ENCODE measurements around the gene MRPL12. TPM values are rescaled to one million over a fixed set of nuclear protein-coding genes. Genes with fewer than 3 reads are reported as not detected.

The MRPL12 gene
- total and polyA plus RNA-seq, 9 of the 15 experiments (the other 6 are each of a cell fraction or from before 2014, with no cell fraction given): 0.94 to 338 (median 100) TPM

GRCh38 chr17:81712468-81713003, 9.4 kb downstream of the MRPL12 start (continued):
- no peak for TF ChIP-seq HMGXB4 (CRISPR knock-in tag; IDR thresholded peaks at IDR 0.05)
- TF ChIP-seq ZNF232 (CRISPR knock-in tag; IDR thresholded peaks at IDR 0.05): no peak
- no peak for TF ChIP-seq GTF2E2 (tag; IDR thresholded peaks at IDR 0.05)
- TF ChIP-seq, protein P1, sequence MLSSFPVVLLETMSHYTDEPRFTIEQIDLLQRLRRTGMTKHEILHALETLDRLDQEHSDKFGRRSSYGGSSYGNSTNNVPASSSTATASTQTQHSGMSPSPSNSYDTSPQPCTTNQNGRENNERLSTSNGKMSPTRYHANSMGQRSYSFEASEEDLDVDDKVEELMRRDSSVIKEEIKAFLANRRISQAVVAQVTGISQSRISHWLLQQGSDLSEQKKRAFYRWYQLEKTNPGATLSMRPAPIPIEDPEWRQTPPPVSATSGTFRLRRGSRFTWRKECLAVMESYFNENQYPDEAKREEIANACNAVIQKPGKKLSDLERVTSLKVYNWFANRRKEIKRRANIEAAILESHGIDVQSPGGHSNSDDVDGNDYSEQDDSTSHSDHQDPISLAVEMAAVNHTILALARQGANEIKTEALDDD (IDR thresholded peaks at IDR 0.05): no peak
- TF ChIP-seq RBM22 (IDR thresholded peaks at IDR 0.05; ENCODE audit: low read depth, low read length, poor library complexity, severe bottlenecking): peak; percentile 46
- no peak for TF ChIP-seq TOE1 (IDR thresholded peaks at IDR 0.05; ENCODE audit: borderline replicate concordance)
- no peak for TF ChIP-seq TOE1 (CRISPR knock-in tag; IDR thresholded peaks at IDR 0.05; ENCODE audit: borderline replicate concordance, low read depth)
- TF ChIP-seq REST (IDR thresholded peaks at IDR 0.05; ENCODE audit: borderline replicate concordance): peak; percentile 33; the same call in 1 of the 2 replicates
- TF ChIP-seq REST (CRISPR knock-in tag; IDR thresholded peaks at IDR 0.05; ENCODE audit: low read depth): no peak
- TF ChIP-seq UBTF (IDR thresholded peaks at IDR 0.05; ENCODE audit: borderline replicate concordance in 1 of 2, low read depth in 2 of 2, low read length in 2 of 2): peak in 1 of 2 experiments; percentile 95; a peak in 3 of 4 replicates
- TF ChIP-seq SP1 (CRISPR knock-in tag; IDR thresholded peaks at IDR 0.05): peak; percentile 32; the same call in 1 of the 2 replicates
- TF ChIP-seq, protein P2, sequence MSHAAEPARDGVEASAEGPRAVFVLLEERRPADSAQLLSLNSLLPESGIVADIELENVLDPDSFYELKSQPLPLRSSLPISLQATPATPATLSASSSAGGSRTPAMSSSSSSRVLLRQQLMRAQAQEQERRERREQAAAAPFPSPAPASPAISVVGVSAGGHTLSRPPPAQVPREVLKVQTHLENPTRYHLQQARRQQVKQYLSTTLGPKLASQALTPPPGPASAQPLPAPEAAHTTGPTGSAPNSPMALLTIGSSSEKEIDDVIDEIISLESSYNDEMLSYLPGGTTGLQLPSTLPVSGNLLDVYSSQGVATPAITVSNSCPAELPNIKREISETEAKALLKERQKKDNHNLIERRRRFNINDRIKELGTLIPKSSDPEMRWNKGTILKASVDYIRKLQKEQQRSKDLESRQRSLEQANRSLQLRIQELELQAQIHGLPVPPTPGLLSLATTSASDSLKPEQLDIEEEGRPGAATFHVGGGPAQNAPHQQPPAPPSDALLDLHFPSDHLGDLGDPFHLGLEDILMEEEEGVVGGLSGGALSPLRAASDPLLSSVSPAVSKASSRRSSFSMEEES (CRISPR knock-in tag; IDR thresholded peaks at IDR 0.05): no peak
